Smooth muscle cell (in vitro differentiated cells): ENCODE results near the gene SEPTIN10. TPM values are rescaled to one million over a fixed set of nuclear protein-coding genes. Genes with fewer than 3 reads are reported as not detected.

Source experiments
- DNase-seq: peaks from one replicate; lab custom pipeline; 2025; ENCODE audit not compliant: unreplicated experiment; lab: John Stamatoyannopoulos, UW
- H2AFZ ChIP-seq: fragments of 200-600 bp; sonication (generic); 2 replicates; pipeline ENCODE4 v1.6.0; 2016; ENCODE audit warnings: antibody characterized with exemption, low read depth, mild to moderate bottlenecking
- H3F3A ChIP-seq: fragments of 200-600 bp; sonication (generic); 2 replicates; pipeline ENCODE4 v1.6.0; 2017; ENCODE audit warnings: antibody characterized with exemption, low read depth
- H3K27ac ChIP-seq: fragments of 200-600 bp; sonication (generic); 2 replicates; pipeline ENCODE4 v1.5.1; 2016; ENCODE audit warnings: low read depth, mild to moderate bottlenecking
- H3K27me3 ChIP-seq: fragments of 200-600 bp; sonication (generic); 2 replicates; pipeline ENCODE4 v1.6.1; 2016; ENCODE audit warnings: low read depth, mild to moderate bottlenecking
- H3K36me3 ChIP-seq: fragments of 200-600 bp; sonication (generic); 2 replicates; pipeline ENCODE4 v1.5.1; 2016; ENCODE audit warnings: low read depth
- H3K4me1 ChIP-seq: fragments of 200-600 bp; sonication (generic); 2 replicates; pipeline ENCODE4 v1.5.1; 2016; ENCODE audit warnings: low read depth
- H3K4me2 ChIP-seq: fragments of 200-600 bp; sonication (generic); 2 replicates; pipeline ENCODE4 v1.6.0; 2016; ENCODE audit warnings: mild to moderate bottlenecking
- H3K4me3 ChIP-seq: fragments of 200-600 bp; sonication (generic); 2 replicates; pipeline ENCODE4 v1.5.1; 2016; ENCODE audit warnings: mild to moderate bottlenecking
- H3K79me2 ChIP-seq: fragments of 200-600 bp; sonication (generic); 2 replicates; pipeline ENCODE4 v1.6.0; 2016; ENCODE audit warnings: low read depth, mild to moderate bottlenecking
- H3K9ac ChIP-seq: fragments of 200-600 bp; sonication (generic); 2 replicates; pipeline ENCODE4 v1.6.0; 2016; ENCODE audit warnings: low read depth
- H3K9me3 ChIP-seq: fragments of 200-600 bp; sonication (generic); replicated peaks from 2 replicates; pipeline ENCODE4 v1.5.1; 2016; ENCODE audit warnings: low read depth
- H4K20me1 ChIP-seq: fragments of 200-600 bp; sonication (generic); 2 replicates; pipeline ENCODE4 v1.6.0; 2016; ENCODE audit warnings: low read depth
- CTCF ChIP-seq: fragments of 200-600 bp; sonication (generic); IDR thresholded peaks from 2 replicates; pipeline ENCODE4 v1.5.1; 2017; ENCODE audit warnings: borderline replicate concordance, mild to moderate bottlenecking, antibody characterized with exemption; ENCODE audit not compliant: insufficient read depth, poor library complexity, severe bottlenecking
- WGBS: methylation state at CpG from one replicate; pipeline ENCODE4 v1.1.7; 2016; ENCODE audit warnings: low lambda C conversion rate; 5-methylcytosine and 5-hydroxymethylcytosine counted together
- polyA plus RNA-seq: library from polyadenylated mRNA; unstranded; fragments of >200 nt; fragmentation: Nextera tagmentation; extraction: Ambion mirVana; gene quantifications from 2 replicates; pipeline ENCODE4 v1.2.1, GENCODE V29; 2016
- total RNA-seq: library from RNA; depleted of rRNA; stranded (reverse); fragments of >200 nt; gene quantifications from 2 replicates; pipeline ENCODE4 v1.2.3, GENCODE V29; 2014

The SEPTIN10 gene
- total and polyA plus RNA-seq, 2 experiments from 2014 or later: 39.2 to 92.1 TPM

DNA sequence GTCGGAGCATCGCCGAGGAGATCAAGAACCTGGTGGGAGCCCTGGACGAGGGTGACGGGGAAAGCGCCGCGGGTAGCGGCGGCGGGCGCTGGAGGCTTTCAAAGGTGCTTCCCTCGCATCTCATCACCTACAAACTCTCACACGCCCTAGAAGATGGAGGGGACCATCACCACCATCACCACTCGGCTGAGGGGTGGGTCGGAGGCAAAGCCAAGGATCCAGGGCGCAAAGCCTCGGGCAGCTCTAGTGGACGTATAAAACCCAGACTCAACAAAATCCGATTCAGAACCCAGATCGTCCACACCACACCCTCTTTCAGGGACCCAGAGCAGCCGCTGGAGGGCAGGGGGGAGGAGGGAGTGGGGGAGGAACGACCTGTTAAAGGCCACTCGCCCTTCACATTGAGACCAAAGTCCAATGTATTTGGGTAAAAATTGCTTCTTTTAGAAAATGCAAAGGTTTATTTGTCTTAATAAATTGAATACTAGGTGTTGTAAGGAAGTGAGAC is 1.9 kb upstream of the SEPTIN10 start:
- H3K79me2 ChIP-seq: peaks cover 53% of the 10 kb centered on the region
- no peak overlapping the region for H2AFZ ChIP-seq
- 5% methylated on average over 20 of the region's 24 CpGs for WGBS

DNA sequence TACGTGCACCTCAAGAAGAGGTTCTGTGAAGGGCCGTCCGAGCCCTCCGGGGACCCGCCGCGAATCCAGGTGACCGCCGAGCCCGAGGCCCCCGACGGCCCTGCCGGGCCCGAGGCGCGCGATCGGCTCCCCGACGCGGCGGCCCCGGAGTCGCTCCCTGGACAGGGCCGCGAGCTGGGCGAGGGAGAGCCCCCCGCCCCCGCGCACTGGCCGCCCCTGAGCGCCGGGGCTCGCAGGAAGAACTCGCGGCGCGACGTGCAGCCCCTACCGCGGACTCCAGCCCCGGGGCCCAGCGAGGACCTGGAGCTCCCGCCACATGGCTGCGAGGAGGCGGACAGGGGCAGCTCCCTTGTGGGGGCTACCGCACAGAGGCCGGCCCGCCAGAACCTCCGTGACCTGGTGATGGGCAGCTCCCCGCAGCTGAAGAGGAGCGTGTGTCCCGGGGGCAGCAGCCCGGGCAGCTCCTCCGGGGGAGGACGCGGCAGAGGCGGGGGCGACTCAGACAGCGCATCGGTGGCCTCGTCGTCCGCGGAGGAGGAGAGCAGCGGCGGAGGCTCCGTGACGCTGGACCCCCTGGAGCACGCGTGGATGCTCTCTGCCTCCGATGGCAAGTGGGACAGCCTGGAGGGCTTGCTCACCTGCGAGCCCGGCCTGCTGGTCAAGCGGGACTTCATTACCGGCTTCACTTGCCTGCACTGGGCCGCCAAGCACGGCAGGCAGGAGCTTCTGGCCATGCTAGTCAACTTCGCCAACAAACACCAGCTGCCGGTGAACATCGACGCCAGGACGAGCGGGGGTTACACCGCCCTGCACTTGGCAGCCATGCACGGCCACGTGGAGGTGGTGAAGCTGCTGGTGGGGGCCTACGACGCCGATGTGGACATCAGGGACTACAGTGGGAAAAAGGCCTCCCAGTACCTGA is 1.2 kb upstream of the SEPTIN10 start:
- WGBS: 1% methylated on average over 86 of the region's 90 CpGs
- Histone ChIP-seq H3K9me3 (no peaks in the 10 kb centered on the region), H3K27me3 (no peaks in the 10 kb centered on the region), H4K20me1 (peaks cover 54% of the 10 kb centered on the region), H3F3A (peaks cover 19% of the 10 kb centered on the region), H3K4me3 (peak overlapping the region; percentile 87), H3K4me1 (peaks cover 22% of the 10 kb centered on the region), H3K4me2 (peak overlapping the region; percentile 92), H3K79me2 (peaks cover 60% of the 10 kb centered on the region), H3K9ac (peak overlapping the region; percentile 44), H3K36me3 (no peaks in the 10 kb centered on the region), H3K27ac (peak overlapping the region; percentile 57), H2AFZ (no peak overlapping the region)
- TF ChIP-seq CTCF: no peak
- DNase-seq: no peak

More for the DNA sequence above, 1.9 kb upstream of the SEPTIN10 start:
- TF ChIP-seq CTCF: no peak
- H4K20me1 ChIP-seq: peaks cover 54% of the 10 kb centered on the region
- H3K27me3 ChIP-seq: no peaks in the 10 kb centered on the region
- H3K36me3 ChIP-seq: no peaks in the 10 kb centered on the region
- peak overlapping the region; percentile 87 for H3K4me3 ChIP-seq
- H3F3A ChIP-seq: peaks cover 11% of the 10 kb centered on the region
- DNase-seq: no peak
- H3K9ac ChIP-seq: peak overlapping the region; percentile 44
- H3K4me1 ChIP-seq: peaks cover 20% of the 10 kb centered on the region
- H3K9me3 ChIP-seq: no peaks in the 10 kb centered on the region
- H3K27ac ChIP-seq: no peak overlapping the region
- peak overlapping the region; percentile 92 for H3K4me2 ChIP-seq

DNA sequence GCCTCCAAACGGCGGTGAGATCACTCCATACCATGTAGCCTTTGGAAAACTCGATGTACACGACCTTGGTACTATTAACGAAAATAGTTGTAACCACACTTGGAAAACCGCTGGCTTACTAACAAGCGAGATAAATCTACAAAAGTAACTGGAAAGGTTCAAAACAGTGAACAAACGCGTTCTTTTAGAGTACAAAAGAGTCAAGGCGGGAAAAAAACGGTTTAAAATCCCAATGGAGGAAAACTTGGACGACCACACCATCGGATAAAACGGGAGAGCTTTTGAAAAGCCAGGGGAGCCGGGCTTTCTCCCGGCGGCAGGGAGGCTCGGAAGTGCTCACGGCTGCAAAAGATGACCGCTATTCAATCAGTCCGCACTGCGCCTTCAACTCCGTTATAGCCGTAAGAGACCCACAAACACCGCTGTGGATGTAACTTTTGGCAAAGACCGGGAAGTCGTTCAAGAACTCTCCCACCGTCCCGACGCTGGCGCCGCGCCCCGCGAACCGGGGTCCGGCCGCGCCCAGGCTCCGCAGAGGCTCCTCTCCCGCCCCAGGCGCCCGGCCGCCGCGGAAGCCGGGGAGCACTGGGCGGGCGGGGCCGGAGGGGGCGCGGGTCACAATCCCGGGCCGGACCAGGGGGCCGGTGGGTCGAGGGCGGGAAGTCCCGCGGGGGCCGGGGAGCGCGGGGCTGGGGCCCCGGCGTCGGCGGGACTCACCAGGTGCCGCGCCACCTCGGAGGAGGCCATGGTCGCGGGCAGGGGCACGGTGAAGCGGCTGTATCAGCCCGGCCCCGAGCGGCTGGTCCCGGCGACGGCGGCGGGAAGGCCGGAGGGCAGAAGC is 465 bp downstream of the SEPTIN10 start:
- Histone ChIP-seq H3K4me2 (peak overlapping the region; percentile 89), H3F3A (peaks cover 24% of the 10 kb centered on the region), H4K20me1 (peaks cover 47% of the 10 kb centered on the region), H3K9me3 (no peaks in the 10 kb centered on the region), H3K36me3 (no peaks in the 10 kb centered on the region), H3K9ac (peak overlapping the region; percentile 88), H3K79me2 (peaks cover 77% of the 10 kb centered on the region), H3K4me1 (peaks cover 36% of the 10 kb centered on the region), H3K27ac (peak overlapping the region; percentile 97), H2AFZ (peak overlapping the region; percentile 13), H3K27me3 (no peaks in the 10 kb centered on the region), H3K4me3 (peak overlapping the region; percentile 87)
- no peak for TF ChIP-seq CTCF
- under 1% methylated on average over 59 of the region's 82 CpGs for WGBS
- DNase-seq: no peak
